ENCODE data around the gene CRACDL. TPM values are rescaled to one million over a fixed set of nuclear protein-coding genes. Genes with fewer than 3 reads are reported as not detected.

CRACDL gene
- total and polyA plus RNA-seq, 12 donors, result 1.2 to 7.9 (median 3.2) TPM

DNA sequence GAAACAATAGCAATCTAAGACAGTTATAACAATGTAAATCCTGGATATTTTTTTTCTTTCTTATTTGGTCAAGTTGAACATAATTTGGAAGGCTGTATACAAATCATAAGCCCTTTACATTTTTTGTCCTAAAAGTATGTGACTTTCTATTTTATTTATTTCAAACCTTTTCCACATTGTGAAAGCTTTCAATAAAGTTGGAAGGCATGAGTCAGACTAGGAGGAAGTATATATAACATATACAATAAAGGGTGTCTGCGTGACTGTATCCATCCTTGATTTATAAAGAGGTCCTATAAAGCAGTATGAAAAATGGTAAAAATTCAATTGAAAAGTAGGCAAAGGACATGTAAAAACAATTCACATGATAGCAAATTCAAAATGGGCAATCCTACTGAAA lies 44.4 kb downstream of the CRACDL start:
- peaks cover 0 to 36% (median 16%) of the 10 kb centered on the region in 11 donors for H3K9me3 ChIP-seq
- H3K4me3 ChIP-seq, result no peak overlapping the region
- H3K27me3 ChIP-seq, result peaks cover 0 to 7% (median 0%) of the 10 kb centered on the region in 7 donors
- intact Hi-C loops (cut with DNase I), result no loop called here
- TF ChIP-seq, protein P1, sequence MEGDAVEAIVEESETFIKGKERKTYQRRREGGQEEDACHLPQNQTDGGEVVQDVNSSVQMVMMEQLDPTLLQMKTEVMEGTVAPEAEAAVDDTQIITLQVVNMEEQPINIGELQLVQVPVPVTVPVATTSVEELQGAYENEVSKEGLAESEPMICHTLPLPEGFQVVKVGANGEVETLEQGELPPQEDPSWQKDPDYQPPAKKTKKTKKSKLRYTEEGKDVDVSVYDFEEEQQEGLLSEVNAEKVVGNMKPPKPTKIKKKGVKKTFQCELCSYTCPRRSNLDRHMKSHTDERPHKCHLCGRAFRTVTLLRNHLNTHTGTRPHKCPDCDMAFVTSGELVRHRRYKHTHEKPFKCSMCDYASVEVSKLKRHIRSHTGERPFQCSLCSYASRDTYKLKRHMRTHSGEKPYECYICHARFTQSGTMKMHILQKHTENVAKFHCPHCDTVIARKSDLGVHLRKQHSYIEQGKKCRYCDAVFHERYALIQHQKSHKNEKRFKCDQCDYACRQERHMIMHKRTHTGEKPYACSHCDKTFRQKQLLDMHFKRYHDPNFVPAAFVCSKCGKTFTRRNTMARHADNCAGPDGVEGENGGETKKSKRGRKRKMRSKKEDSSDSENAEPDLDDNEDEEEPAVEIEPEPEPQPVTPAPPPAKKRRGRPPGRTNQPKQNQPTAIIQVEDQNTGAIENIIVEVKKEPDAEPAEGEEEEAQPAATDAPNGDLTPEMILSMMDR (IDR thresholded peaks at IDR 0.05), result no peak
- no peaks in the 10 kb centered on the region for H3K4me1 ChIP-seq
- no peak overlapping the region for H3K27ac ChIP-seq
- H3K36me3 ChIP-seq, result no peaks in the 10 kb centered on the region
- no peak for DNase-seq
- no peak for ATAC-seq
- WGBS, 2 donors, result 80 to 81% methylated on average over 1 of the region's 1 CpG

DNA sequence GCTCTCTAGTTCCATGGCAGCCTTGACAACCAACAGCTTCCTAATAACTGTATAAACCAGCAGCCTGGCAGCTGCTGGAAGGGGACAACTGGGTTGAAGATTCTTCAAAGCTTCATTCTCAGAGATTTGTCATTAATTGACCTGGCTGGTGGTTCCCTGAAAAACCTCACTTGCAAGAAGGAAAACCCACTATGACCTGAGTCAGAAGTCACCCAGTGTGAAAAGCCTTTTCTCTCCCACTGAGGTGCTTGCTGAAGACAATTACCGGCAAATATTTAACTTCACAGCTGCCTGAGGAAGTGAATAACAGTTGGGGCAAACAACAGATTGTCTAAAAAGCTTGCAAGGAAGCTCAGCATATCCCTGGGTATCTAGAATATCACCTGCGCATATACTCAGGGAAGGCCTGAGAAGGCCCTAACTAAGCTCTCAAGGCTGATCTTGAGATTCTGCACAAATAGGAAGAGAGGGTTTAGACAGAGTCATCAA lies 49.9 kb downstream of the CRACDL start:
- peaks cover 0 to 49% (median 22%) of the 10 kb centered on the region in 11 donors for H3K9me3 ChIP-seq
- 98% methylated on average over 2 of the region's 2 CpGs for WGBS, 2 donors

DNA sequence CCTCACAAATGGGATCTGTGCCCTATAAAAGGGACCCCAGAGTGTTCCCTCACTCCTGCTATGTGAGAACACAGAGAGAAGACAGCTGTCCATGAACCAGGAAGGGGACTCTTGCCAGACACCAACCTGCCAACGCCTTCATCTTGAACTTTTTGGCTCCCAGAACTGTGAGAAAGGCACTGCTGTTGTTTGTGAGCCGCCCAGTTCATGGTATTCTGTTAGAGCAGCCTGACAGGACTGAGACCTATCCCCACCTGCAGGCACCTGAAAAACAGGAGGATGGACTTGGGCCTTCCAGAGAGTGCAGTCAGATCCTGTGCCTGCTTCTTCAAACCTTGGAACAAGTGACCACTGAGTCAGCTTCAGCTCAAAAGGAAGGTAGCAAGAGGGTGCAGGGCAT lies 51.4 kb downstream of the CRACDL start:
- Histone ChIP-seq H3K4me1 (no peaks in the 10 kb centered on the region), H3K4me3 (no peak overlapping the region), H3K9me3 (peaks cover 0 to 40% (median 22%) of the 10 kb centered on the region in 11 donors), H3K27ac (no peak overlapping the region), H3K36me3 (no peaks in the 10 kb centered on the region), H3K27me3 (peaks cover 0 to 14% (median 0%) of the 10 kb centered on the region in 7 donors)
- no peak for ATAC-seq
- intact Hi-C loops (cut with DNase I), result no loop called here
- no peak for DNase-seq
- TF ChIP-seq, protein P1 (IDR thresholded peaks at IDR 0.05), result no peak
- 75 to 76% methylated on average over 2 of the region's 2 CpGs for WGBS, 2 donors

More for the DNA sequence above, 49.9 kb downstream of the CRACDL start:
- intact Hi-C loops (cut with DNase I), result no loop called here
- no peaks in the 10 kb centered on the region for H3K4me1 ChIP-seq
- TF ChIP-seq, protein P1 (IDR thresholded peaks at IDR 0.05), result no peak
- peaks cover 0 to 5% (median 0%) of the 10 kb centered on the region in 7 donors for H3K27me3 ChIP-seq
- H3K36me3 ChIP-seq, result no peaks in the 10 kb centered on the region
- no peak overlapping the region for H3K27ac ChIP-seq
- no peak for DNase-seq
- no peak overlapping the region for H3K4me3 ChIP-seq
- ATAC-seq, result no peak

DNA sequence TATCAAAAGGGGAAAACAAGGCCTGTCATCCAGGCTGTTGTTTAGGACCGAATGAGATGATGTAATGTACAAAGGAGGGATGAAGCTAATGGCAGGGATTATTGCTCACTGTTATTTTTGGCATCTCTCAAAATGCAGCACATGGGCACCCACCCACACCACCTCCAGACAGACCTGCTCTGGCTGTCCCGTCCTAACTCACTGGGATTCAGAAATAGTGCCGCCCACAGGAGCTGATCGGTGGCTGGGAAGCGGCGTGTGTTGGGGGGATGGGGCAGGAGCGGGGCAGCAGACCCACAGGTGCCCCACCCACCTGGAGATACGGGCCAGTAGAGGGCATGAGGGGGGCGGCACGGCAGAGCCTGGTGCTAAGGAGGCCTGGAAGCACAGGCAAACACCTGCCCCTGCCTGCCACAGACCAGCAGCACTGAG lies 52.2 kb downstream of the CRACDL start:
- ATAC-seq, result no peak
- H3K4me3 ChIP-seq, result no peak overlapping the region
- H3K27ac ChIP-seq, result no peak overlapping the region
- H3K27me3 ChIP-seq, result peaks cover 0 to 14% (median 0%) of the 10 kb centered on the region in 7 donors
- no peaks in the 10 kb centered on the region for H3K4me1 ChIP-seq
- H3K9me3 ChIP-seq, result peaks cover 0 to 35% (median 22%) of the 10 kb centered on the region in 11 donors
- H3K36me3 ChIP-seq, result no peaks in the 10 kb centered on the region
- TF ChIP-seq, protein P1 (IDR thresholded peaks at IDR 0.05), result no peak
- intact Hi-C loops (cut with DNase I), result no loop called here
- WGBS, 2 donors, result 69 to 70% methylated on average over 10 of the region's 10 CpGs
- no peak for DNase-seq

All from heart right ventricle (tissue), 16 donors.